GM12872 (cell line): ENCODE measurements around the gene PPHLN1.

Experiments used
- CTCF ChIP-seq: IDR thresholded peaks from 3 replicates; pipeline ENCODE4 v1.5.1; 2011; ENCODE audit warnings: low read depth, mild to moderate bottlenecking, low read length, moderate library complexity; ENCODE audit not compliant: insufficient read depth

PPHLN1 gene

GRCh38 chr12:42362647-42363260, 36.8 kb downstream of the PPHLN1 start:
- no peak for TF ChIP-seq CTCF

GRCh38 chr12:42364692-42365091, 38.7 kb downstream of the PPHLN1 start:
- no peak for TF ChIP-seq CTCF

GRCh38 chr12:42365486-42365885, 39.5 kb downstream of the PPHLN1 start:
- TF ChIP-seq CTCF, result no peak

- no peak for TF ChIP-seq CTCF
These were observed 44.0 kb downstream of the PPHLN1 start for GRCh38 chr12:42370013-42370412.

GRCh38 chr12:42372154-42372791, 46.3 kb downstream of the PPHLN1 start:
- peak; percentile 78 for TF ChIP-seq CTCF

- TF ChIP-seq CTCF, result no peak
These were observed 47.7 kb downstream of the PPHLN1 start for GRCh38 chr12:42373669-42374068.

GRCh38 chr12:42380733-42381132, 54.8 kb downstream of the PPHLN1 start:
- TF ChIP-seq CTCF, result no peak
